Naive thymus-derived CD8-positive, alpha-beta T cell (primary cell): ENCODE data around the gene ANKRD6. TPM values are rescaled to one million over a fixed set of nuclear protein-coding genes. Genes with fewer than 3 reads are reported as not detected.
A peak's percentile ranks its signal among the peaks of the same experiment; 100 is the strongest.

ENCODE experiments used
- ATAC-seq, 2 donors: fragments of 150-1000 bp; cut with Tn5 transposase in 1 of 2; sonication (Bioruptor Pico), chemical (Tn5 transposase) in 1 of 2; 1 replicate in 1 of 2; 2 replicates in 1 of 2; pipeline ENCODE4 v1.10.0; 2021; ENCODE audit warnings: mild to moderate bottlenecking in 2 of 2, moderate library complexity in 2 of 2
- POLR2A ChIA-PET: fragments of 350-600 bp; sonication (Branson Sonifier 250); formaldehyde crosslinking; loops from one replicate; lab custom pipeline; 2021; ENCODE audit warnings: antibody characterized with exemption; lab: Charles Lee
- DNase-seq, 10 donors: peaks; one replicate each; pipeline versions ENCODE4 v3.0.0 to v3.0.0-alpha.2; 2020 to 2022
- H3K27ac Mint-ChIP-seq, 10 donors: one replicate each; pipeline ENCODE4 v1.8.0; 2020 to 2022; ENCODE audit warnings: mild to moderate bottlenecking in 10 of 10, mixed read lengths in 10 of 10, moderate library complexity in 4 of 10, inconsistent platforms in 1 of 10
- H3K27me3 Mint-ChIP-seq, 5 donors: one replicate each; pipeline ENCODE4 v1.8.0; 2021 to 2022; ENCODE audit warnings: mixed read lengths in 5 of 5
- H3K36me3 Mint-ChIP-seq, 3 donors: one replicate each; pipeline ENCODE4 v1.8.0; 2020 to 2022; ENCODE audit warnings: mixed read lengths in 3 of 3, mild to moderate bottlenecking in 2 of 3, inconsistent platforms in 1 of 3
- H3K4me1 Mint-ChIP-seq, 4 donors: one replicate each; pipeline ENCODE4 v1.8.0; 2021 to 2022; ENCODE audit warnings: mixed read lengths in 4 of 4
- H3K4me3 Mint-ChIP-seq, 10 donors: one replicate each; pipeline ENCODE4 v1.8.0; 2020 to 2022; ENCODE audit warnings: mild to moderate bottlenecking in 10 of 10, mixed read lengths in 10 of 10, moderate library complexity in 6 of 10, inconsistent platforms in 1 of 10
- H3K9me3 Mint-ChIP-seq, 9 donors: one replicate each; pipeline ENCODE4 v1.8.0; 2020 to 2022; ENCODE audit warnings: mixed read lengths in 9 of 9, mild to moderate bottlenecking in 3 of 9, inconsistent platforms in 1 of 9, moderate library complexity in 1 of 9
- polyA plus RNA-seq, 3 donors: library from polyadenylated mRNA; unstranded; fragments of 300-500 nt; fragmentation: Illumina TruSeq; gene quantifications; one replicate each; pipeline ENCODE4 v1.2.3, GENCODE V29; 2021
- total RNA-seq, 8 experiments: library from RNA in 2 of 8; stranded (reverse) in 2 of 8; gene quantifications; one replicate each; pipeline ENCODE4 v1.2.3 and lab custom pipeline; 2021 to 2026

ANKRD6 gene
- total and polyA plus RNA-seq, 5 experiments from 2014 or later = 2.1 to 5.8 (median 3.1) TPM

DNA sequence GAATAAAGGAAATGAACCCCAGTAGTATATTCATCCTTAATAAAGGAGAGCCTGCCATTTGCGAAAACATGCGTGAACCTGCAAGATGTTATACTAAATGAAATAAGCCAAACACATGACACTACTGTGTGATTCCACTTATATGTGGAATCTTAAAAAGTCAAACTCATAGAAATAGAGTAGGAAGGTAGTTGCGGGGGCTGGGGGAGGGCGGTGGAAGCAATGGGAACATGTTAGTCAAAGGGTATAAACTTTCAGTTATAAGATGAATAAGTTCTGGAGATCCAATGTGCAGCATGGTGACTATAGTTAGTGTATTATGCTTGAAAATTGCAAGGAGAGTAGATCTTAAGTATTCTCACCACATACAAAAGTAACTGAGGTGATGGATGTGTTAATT is 72.9 kb downstream of the ANKRD6 start:
- no peak for DNase-seq
- Mint-ChIP-seq H3K9me3 (no peaks in the 10 kb centered on the region), H3K4me1 (peaks cover 2 to 7% (median 6%) of the 10 kb centered on the region in 4 donors), H3K27ac (no peak overlapping the region), H3K4me3 (no peak overlapping the region), H3K27me3 (no peaks in the 10 kb centered on the region), H3K36me3 (peaks cover 0 to 6% (median 0%) of the 10 kb centered on the region in 3 donors)
- POLR2A ChIA-PET = no interaction called here
- ATAC-seq = no peak

DNA sequence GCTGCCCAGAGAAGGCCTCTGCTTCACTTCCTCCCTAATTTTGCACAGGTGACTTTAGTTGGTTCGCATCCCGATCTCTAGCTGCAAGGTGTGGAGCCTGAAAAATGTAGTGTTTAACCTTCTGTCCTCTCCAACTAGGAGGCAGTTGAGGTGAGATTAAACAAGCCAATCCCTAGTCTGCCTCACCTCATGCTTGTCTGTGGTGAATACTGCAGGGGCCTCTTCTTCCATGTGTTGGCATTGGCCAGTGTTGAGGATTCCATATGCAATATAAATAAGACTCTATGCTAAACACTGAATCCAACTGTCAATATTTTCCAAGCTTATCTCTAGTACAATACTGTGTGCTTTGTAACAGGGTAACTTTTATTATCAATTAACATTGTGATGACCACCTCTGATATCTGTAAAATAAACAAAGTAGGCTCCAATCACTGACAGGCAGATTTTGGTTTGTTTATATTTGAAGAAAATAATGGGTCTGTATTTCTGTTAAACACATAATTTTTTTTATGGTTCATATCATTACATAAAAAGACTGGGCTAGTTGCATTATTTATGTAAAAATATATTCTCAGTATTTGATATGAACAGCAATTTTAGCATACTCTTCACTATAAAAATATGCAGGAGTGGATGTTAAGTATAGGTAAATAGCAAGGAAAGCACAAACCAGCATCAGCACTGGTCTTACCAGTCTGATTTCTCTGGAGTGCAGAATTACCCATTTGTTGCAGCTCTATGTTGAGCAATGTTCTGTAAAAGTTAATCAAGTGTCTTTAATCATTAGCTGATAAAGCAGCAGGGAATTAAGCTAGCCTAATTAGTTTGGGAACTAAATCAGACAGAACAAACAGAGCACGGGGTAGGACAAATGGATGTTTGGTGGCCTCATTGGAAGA is 74.0 kb downstream of the ANKRD6 start:
- H3K36me3 Mint-ChIP-seq = peaks cover 0 to under 1% (median 0%) of the 10 kb centered on the region in 3 donors
- ATAC-seq (no peak), DNase-seq (no peak)
- POLR2A ChIA-PET = no interaction called here
- H3K4me3 Mint-ChIP-seq = no peak overlapping the region
- no peak overlapping the region for H3K27ac Mint-ChIP-seq
- no peaks in the 10 kb centered on the region for H3K27me3 Mint-ChIP-seq
- peaks cover 2 to 7% (median 6%) of the 10 kb centered on the region in 4 donors for H3K4me1 Mint-ChIP-seq
- H3K9me3 Mint-ChIP-seq = no peaks in the 10 kb centered on the region

DNA sequence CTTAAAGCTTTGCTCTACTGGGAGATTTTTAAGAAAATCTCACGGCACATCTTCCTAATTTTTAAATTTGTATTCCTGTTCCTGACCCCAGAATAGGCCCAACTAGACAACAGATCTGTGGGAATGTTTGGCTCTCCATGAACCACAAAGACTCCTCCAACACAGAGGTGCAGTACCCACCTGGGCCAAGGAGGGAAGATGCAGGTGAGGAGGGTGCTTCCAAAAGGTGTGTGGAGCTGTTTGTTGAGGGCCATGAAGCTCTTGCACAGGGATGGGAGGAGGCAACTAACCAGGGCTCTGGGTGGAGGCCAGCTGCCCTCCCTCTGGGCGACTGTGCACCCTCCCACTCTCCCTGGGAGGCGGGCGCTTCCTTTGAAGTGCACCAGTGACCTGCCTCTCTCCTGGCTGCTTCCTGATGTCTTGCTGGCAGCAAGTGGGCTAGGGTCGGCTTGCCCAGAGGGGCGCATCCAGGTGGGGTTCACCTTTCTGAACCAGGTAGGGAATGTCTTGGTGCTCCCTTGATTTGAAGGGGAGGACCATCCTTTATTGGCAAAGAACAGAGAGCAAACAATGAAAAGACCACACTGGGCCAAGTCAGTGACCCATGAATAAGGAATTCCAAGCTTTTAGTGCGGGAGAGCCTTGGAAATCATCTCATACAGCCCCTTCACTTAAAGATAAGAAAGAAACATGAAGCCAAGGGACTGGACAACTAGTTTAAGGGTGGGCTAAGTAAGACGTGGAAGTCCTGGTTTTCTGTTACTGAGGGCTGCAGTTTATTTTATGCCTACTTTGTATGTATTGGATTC is 76.0 kb downstream of the ANKRD6 start:
- H3K27me3 Mint-ChIP-seq = no peaks in the 10 kb centered on the region
- no peaks in the 10 kb centered on the region for H3K9me3 Mint-ChIP-seq
- H3K4me1 Mint-ChIP-seq = peaks cover 2 to 7% (median 6%) of the 10 kb centered on the region in 4 donors
- peak overlapping the region in 1 of 10 donors; percentile 9 for H3K27ac Mint-ChIP-seq
- POLR2A ChIA-PET = no interaction called here
- ATAC-seq (no peak), DNase-seq (no peak)
- no peaks in the 10 kb centered on the region for H3K36me3 Mint-ChIP-seq
- H3K4me3 Mint-ChIP-seq = no peak overlapping the region

DNA sequence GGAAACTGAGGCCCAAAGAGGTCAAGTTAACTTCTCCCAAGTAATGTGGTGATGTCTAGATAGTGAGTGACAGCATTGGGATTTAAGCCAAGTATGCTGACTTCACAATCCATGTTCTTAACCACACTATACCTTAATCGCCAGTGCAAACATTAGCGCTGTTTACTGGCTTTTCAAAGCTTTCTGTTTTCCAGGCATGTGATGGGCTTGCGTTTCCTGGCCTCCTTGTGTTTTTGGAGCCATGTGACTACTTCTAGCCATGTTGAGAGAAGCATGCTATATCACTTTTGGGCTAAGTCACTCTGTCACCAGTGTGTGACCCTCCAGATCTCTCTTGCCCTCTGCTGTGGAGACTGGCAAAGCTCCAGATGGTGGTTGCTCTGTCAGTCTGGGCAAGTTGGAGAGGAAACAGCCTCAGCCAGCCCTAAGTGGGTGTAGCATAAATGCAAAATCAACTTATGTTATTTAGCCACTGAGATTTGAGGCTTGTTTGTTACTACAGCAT is 76.9 kb downstream of the ANKRD6 start:
- Mint-ChIP-seq H3K9me3 (no peaks in the 10 kb centered on the region), H3K27me3 (no peaks in the 10 kb centered on the region), H3K4me3 (no peak overlapping the region), H3K36me3 (no peaks in the 10 kb centered on the region), H3K4me1 (peaks cover 2 to 7% (median 6%) of the 10 kb centered on the region in 4 donors), H3K27ac (peak overlapping the region in 1 of 10 donors; percentile 51)
- POLR2A ChIA-PET = no interaction called here
- DNase-seq (no peak), ATAC-seq (no peak)

DNA sequence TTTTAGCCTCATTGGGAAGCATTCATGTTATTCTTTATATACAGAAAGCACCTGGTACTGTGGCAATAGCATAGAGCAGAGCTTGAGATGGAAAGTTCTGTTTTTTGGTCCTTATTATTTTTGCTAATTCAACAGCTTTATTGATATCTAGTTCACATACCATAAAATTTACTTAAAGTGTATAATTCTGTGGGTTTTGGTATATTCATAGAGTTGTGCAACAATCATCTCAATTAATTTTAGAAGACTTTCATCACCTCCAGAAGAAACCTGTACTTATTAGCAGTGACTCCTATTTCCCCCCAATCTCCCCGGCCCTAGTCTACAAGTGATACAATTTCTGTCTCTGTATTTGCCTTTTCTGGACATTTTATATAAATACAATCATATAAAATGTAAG is 77.4 kb downstream of the ANKRD6 start:
- POLR2A ChIA-PET = no interaction called here
- Mint-ChIP-seq H3K36me3 (no peaks in the 10 kb centered on the region), H3K4me3 (no peak overlapping the region), H3K27me3 (no peaks in the 10 kb centered on the region), H3K4me1 (peaks cover 2 to 7% (median 6%) of the 10 kb centered on the region in 4 donors), H3K27ac (no peak overlapping the region), H3K9me3 (no peaks in the 10 kb centered on the region)
- ATAC-seq (no peak), DNase-seq (no peak)

DNA sequence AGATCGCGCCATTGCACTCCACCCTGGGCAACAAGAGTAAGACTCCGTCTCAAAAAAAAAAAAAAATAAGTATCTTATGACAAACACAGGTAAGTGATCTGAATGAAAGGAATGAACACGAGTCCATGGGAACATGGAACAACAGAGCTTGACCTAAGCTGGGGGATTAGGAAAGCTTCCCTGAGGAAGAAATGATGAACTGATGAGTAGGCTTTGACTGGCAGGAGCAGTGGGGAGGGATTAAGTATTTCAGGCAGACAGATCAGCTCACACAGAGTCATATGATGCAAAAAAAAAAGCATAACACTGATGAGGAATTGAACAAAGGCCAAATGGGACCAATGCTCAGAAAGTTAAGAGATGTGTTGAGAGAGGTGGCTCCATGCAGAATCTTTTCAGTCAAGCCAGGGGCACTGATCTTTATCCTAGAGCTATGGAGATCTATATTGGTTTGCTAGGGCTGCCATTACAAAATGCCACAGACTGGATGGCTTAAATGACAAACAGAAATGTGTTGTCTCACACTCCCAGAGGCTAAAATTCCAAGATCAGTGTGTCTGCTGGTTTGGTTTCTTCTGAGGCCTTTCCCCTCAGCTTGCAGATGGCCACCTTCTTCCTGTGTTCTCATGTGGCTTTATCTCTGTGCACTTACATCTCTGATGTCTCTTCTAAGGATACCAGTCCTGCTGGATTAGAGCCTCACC is 85.6 kb downstream of the ANKRD6 start:
- H3K4me1 Mint-ChIP-seq = no peaks in the 10 kb centered on the region
- POLR2A ChIA-PET = no interaction called here
- H3K9me3 Mint-ChIP-seq = no peaks in the 10 kb centered on the region
- no peak overlapping the region for H3K4me3 Mint-ChIP-seq
- peaks cover 0 to 5% (median 4%) of the 10 kb centered on the region in 3 donors for H3K36me3 Mint-ChIP-seq
- H3K27me3 Mint-ChIP-seq = no peaks in the 10 kb centered on the region
- no peak for DNase-seq
- no peak for ATAC-seq
- H3K27ac Mint-ChIP-seq = no peak overlapping the region

DNA sequence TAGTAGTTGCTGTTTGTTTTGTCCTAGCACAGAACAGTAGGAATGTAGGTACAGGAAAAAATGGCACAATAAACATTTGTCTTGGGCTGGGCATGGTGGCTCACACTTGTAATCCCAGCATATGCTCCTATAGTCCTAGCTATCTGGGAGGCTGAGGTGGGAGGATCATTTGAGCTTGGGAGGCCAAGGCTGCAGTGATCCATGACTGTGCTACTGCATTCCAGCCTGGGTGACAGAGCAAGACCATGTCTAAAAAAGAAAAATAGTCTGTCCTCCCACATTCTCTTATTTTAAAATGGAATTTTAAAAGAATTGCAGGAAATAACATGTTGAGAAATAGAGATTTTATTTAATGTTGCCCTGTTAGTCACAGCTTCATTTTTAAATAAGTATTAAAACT is 87.8 kb downstream of the ANKRD6 start:
- no peak overlapping the region for H3K4me3 Mint-ChIP-seq

DNA sequence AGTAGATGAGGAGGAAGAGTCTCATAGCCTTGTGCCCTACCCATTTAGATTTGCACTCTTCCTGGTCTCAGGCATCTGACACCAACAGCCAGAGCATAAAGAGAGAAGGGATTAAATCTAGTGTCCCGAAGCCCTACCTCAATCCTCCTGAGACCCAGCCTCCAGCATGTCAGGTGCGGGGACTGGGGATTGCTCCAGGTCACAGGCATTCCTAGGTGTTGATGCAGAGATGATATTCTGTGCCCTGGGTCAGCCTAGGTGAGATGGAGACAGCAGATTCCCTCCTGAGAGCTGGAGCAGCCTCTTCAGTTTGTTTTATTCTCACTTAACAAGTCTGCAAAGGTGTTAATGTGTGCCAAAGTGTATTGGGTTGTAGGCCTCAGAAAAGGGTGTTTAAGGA is 89.8 kb downstream of the ANKRD6 start:
- H3K36me3 Mint-ChIP-seq = peaks cover 0 to under 1% (median 0%) of the 10 kb centered on the region in 3 donors
- peaks cover 0 to 2% (median 0%) of the 10 kb centered on the region in 4 donors for H3K4me1 Mint-ChIP-seq
- POLR2A ChIA-PET = no interaction called here
- ATAC-seq = no peak
- no peak overlapping the region for H3K27ac Mint-ChIP-seq
- H3K4me3 Mint-ChIP-seq = no peak overlapping the region
- H3K27me3 Mint-ChIP-seq = no peaks in the 10 kb centered on the region
- H3K9me3 Mint-ChIP-seq = no peaks in the 10 kb centered on the region
- DNase-seq = no peak

More for the DNA sequence above, 87.8 kb downstream of the ANKRD6 start:
- no peaks in the 10 kb centered on the region for H3K27me3 Mint-ChIP-seq
- no peaks in the 10 kb centered on the region for H3K9me3 Mint-ChIP-seq
- POLR2A ChIA-PET = no interaction called here
- DNase-seq (no peak), ATAC-seq (no peak)
- peaks cover 0 to 5% (median 1%) of the 10 kb centered on the region in 3 donors for H3K36me3 Mint-ChIP-seq
- H3K4me1 Mint-ChIP-seq = no peaks in the 10 kb centered on the region
- no peak overlapping the region for H3K27ac Mint-ChIP-seq

DNA sequence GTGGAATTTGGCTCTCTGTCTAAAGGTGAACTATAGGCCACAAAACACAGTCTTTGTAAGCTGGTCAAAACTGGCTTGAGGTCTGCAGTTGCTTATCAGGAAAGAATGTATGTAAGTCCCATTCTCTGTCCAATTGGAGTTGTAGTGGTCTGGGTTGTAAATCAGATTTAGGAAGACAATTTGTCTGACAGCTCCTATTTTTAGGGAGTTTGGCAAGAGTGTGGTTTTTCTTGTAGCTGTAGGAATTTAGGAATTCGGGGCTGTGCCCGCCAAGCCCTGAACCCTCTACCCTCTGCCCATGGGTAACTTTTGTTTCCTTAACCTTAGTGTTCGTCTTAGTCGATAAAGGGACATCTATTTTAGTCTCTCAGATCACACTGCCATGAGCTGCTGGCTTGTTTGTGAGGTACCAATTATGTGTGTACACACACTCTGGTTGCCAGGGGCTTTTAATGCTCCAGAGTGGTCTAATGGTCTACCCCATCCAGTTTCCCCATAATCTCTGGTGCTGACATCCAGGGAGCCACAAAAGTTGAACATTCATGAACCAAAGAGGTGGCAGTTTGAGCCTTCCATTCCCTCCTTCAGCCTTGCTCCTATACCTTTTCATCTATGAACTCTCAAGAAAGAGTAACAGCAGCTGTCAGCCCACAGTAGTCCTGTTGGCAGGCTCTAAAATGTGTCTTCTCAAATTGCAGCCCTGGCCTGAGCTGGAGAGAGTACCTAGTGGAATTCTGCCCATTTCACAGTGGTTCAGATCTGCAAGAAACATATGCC is 93.0 kb downstream of the ANKRD6 start:
- POLR2A ChIA-PET = no interaction called here
- no peak for DNase-seq
- peaks cover 0 to 2% (median 0%) of the 10 kb centered on the region in 4 donors for H3K4me1 Mint-ChIP-seq
- no peak overlapping the region for H3K27ac Mint-ChIP-seq
- no peak for ATAC-seq
- H3K27me3 Mint-ChIP-seq = no peaks in the 10 kb centered on the region
- H3K4me3 Mint-ChIP-seq = no peak overlapping the region
- peaks cover 0 to 4% (median 1%) of the 10 kb centered on the region in 3 donors for H3K36me3 Mint-ChIP-seq
- H3K9me3 Mint-ChIP-seq = no peaks in the 10 kb centered on the region

DNA sequence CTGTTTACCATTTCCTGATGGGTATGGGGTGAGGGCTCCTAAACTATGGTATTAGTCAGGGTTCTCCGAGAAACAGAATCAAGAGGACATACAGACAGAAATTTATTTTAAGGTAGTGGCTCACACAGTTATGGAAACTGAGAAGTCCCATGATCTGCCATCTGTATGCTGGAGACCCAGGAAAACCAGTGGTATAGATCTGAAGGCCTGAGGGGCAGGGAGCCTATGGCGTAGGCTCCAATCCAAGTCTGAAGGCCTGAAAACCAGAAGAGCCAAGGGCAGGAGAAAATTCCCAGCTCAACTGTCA is 93.6 kb downstream of the ANKRD6 start:
- POLR2A ChIA-PET = no interaction called here
- H3K36me3 Mint-ChIP-seq = peaks cover 0 to 4% (median 1%) of the 10 kb centered on the region in 3 donors
- H3K27ac Mint-ChIP-seq = no peak overlapping the region
- peaks cover 0 to 2% (median 0%) of the 10 kb centered on the region in 4 donors for H3K4me1 Mint-ChIP-seq
- H3K27me3 Mint-ChIP-seq = no peaks in the 10 kb centered on the region
- ATAC-seq = no peak
- no peaks in the 10 kb centered on the region for H3K9me3 Mint-ChIP-seq
- DNase-seq = no peak
- H3K4me3 Mint-ChIP-seq = no peak overlapping the region

DNA sequence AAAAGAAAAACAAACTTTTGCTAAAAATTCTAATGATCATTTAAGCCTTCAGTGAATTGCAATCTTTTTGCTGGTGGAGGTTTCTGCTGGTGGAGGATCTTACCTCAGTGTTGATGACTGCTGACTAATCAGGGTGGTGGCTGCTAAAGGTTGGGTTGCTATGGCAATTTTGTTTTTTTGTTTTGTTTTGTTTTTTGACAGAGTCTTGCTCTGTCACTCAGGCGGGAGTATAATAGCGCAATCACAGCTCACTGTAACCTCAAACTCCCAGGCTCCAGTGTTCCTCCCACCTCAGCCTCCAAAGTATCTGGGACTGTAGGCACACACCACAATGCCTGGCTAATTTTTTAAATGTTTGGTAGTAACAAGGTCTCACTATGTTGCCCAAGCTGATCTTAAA is 94.7 kb downstream of the ANKRD6 start:
- DNase-seq = peak in 1 of 10 donors; percentile 3

DNA sequence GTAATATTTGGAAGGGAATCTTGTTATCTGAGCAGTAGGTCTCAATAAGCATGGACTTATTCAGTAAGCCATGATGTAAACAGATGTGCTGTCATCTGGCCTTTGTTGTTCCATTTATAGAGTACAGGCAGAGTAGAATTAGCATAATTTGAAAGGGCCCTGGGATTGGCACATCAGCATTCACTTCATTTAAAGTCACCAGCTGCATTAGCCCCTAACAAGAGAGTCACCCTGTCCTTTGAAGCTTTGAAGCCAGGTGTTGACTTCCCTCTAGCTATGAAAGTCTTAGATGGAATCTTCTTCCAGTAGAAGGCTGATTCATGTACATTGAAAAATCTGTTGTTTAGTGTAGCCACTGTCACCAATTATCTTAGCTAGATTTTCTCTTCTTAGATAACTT is 95.9 kb downstream of the ANKRD6 start:
- Mint-ChIP-seq H3K4me3 (no peak overlapping the region), H3K27ac (no peak overlapping the region), H3K27me3 (no peaks in the 10 kb centered on the region), H3K4me1 (peaks cover 0 to 2% (median 0%) of the 10 kb centered on the region in 4 donors), H3K36me3 (peaks cover 0 to 4% (median 1%) of the 10 kb centered on the region in 3 donors), H3K9me3 (no peaks in the 10 kb centered on the region)
- POLR2A ChIA-PET = no interaction called here
- ATAC-seq (no peak), DNase-seq (no peak)

More for the DNA sequence above, 94.7 kb downstream of the ANKRD6 start:
- no peaks in the 10 kb centered on the region for H3K9me3 Mint-ChIP-seq
- peaks cover 0 to 4% (median 1%) of the 10 kb centered on the region in 3 donors for H3K36me3 Mint-ChIP-seq
- H3K27me3 Mint-ChIP-seq = no peaks in the 10 kb centered on the region
- H3K4me1 Mint-ChIP-seq = peaks cover 0 to 2% (median 0%) of the 10 kb centered on the region in 4 donors
- H3K4me3 Mint-ChIP-seq = no peak overlapping the region
- H3K27ac Mint-ChIP-seq = no peak overlapping the region
- POLR2A ChIA-PET = no interaction called here
- ATAC-seq = no peak
